ENCODE results near the gene IZUMO1R.

IZUMO1R gene

DNA sequence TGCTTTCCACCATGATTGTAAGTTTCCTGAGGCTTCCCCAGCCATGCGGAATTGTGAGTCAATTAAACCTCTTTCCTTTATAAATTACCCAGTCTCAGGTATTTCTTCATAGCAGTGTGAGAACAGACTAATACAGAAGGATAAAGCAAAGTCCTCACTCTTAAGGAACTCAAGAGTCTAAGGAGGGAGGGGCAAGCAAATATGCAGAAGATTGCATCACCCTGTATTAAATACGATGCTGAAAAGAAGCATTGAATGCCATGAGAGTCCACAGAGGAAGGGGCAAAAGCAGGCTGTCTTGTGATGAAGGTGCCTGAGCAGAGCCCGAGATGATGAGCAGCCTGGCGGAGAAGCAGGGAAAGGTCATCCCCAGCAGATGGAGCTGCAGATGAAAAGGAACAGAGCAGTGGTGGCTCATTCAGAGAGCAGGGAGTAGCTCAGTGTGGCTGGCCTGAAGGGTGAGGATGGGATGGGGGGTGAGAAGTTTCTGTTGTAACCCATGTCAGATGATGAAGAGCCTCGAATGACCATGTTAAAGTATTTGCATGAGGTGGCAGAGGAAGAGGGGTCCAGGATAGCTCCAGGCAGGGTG, 6.3 kb upstream of the IZUMO1R start:
- Histone ChIP-seq H3K9ac (ENCODE audit: low read length) (no peak overlapping the region), H3F3A (ENCODE audit: insufficient read depth, low read length) (no peaks in the 10 kb centered on the region), H3K9me2 (ENCODE audit: low read depth, low read length) (no peaks in the 10 kb centered on the region), H3K4me2 (ENCODE audit: low read length) (no peak overlapping the region), H3K27ac (ENCODE audit: low read depth, low read length, poor library complexity, severe bottlenecking) (no peak overlapping the region), H3K9me3 (ENCODE audit: low read length) (no peaks in the 10 kb centered on the region), H3K36me3 (ENCODE audit: insufficient read depth, low read length) (no peaks in the 10 kb centered on the region), H3K4me3 (ENCODE audit: low read depth, low read length, poor library complexity, severe bottlenecking) (no peak overlapping the region), H2AFZ (ENCODE audit: low read length) (no peak overlapping the region), H3K27me3 (ENCODE audit: insufficient read depth, low read length) (no peaks in the 10 kb centered on the region), H3K79me2 (ENCODE audit: insufficient read depth, low read length) (no peaks in the 10 kb centered on the region), H4K20me1 (ENCODE audit: insufficient read depth, low read length) (no peaks in the 10 kb centered on the region), H3K4me1 (ENCODE audit: insufficient read depth, low read length, severe bottlenecking) (no peaks in the 10 kb centered on the region)
- TF ChIP-seq EZH2 (IDR thresholded peaks at IDR 0.05; ENCODE audit: borderline replicate concordance, low read length) = no peak
- TF ChIP-seq, protein P1, sequence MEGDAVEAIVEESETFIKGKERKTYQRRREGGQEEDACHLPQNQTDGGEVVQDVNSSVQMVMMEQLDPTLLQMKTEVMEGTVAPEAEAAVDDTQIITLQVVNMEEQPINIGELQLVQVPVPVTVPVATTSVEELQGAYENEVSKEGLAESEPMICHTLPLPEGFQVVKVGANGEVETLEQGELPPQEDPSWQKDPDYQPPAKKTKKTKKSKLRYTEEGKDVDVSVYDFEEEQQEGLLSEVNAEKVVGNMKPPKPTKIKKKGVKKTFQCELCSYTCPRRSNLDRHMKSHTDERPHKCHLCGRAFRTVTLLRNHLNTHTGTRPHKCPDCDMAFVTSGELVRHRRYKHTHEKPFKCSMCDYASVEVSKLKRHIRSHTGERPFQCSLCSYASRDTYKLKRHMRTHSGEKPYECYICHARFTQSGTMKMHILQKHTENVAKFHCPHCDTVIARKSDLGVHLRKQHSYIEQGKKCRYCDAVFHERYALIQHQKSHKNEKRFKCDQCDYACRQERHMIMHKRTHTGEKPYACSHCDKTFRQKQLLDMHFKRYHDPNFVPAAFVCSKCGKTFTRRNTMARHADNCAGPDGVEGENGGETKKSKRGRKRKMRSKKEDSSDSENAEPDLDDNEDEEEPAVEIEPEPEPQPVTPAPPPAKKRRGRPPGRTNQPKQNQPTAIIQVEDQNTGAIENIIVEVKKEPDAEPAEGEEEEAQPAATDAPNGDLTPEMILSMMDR (IDR thresholded peaks at IDR 0.05; ENCODE audit: low read length) = no peak

DNA sequence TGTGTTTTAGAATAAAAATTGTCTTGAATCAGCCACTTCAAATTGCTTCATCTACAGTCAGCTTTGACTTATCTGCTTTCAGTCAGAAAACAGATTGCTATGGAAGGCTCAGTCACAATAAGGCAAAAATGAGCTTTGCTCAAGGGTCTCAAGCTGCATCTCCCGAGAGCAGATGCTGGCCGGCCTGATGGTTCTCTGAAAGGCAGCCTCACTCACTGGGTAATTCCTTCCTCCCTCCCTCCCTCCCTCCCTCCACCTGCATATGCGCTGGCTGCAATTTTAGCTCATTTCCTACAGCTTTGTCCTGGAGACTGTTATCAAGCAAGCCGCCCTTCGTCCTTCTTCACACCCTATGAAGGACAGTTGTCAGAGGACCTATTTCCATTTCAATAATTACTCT, 1.6 kb upstream of the IZUMO1R start:
- H2AFZ ChIP-seq (ENCODE audit: low read length) = no peak overlapping the region
- H3K27me3 ChIP-seq (ENCODE audit: insufficient read depth, low read length) = no peaks in the 10 kb centered on the region
- no peak for TF ChIP-seq EZH2 (IDR thresholded peaks at IDR 0.05; ENCODE audit: borderline replicate concordance, low read length)
- TF ChIP-seq, protein P1 (IDR thresholded peaks at IDR 0.05; ENCODE audit: low read length) = no peak
- no peaks in the 10 kb centered on the region for H4K20me1 ChIP-seq (ENCODE audit: insufficient read depth, low read length)
- H3K9me2 ChIP-seq (ENCODE audit: low read depth, low read length) = no peaks in the 10 kb centered on the region
- no peak overlapping the region for H3K4me2 ChIP-seq (ENCODE audit: low read length)
- no peak overlapping the region for H3K9ac ChIP-seq (ENCODE audit: low read length)
- H3K79me2 ChIP-seq (ENCODE audit: insufficient read depth, low read length) = no peaks in the 10 kb centered on the region
- H3K36me3 ChIP-seq (ENCODE audit: insufficient read depth, low read length) = no peaks in the 10 kb centered on the region
- no peaks in the 10 kb centered on the region for H3K4me1 ChIP-seq (ENCODE audit: insufficient read depth, low read length, severe bottlenecking)
- no peaks in the 10 kb centered on the region for H3K9me3 ChIP-seq (ENCODE audit: low read length)
- no peak overlapping the region for H3K27ac ChIP-seq (ENCODE audit: low read depth, low read length, poor library complexity, severe bottlenecking)
- no peaks in the 10 kb centered on the region for H3F3A ChIP-seq (ENCODE audit: insufficient read depth, low read length)
- H3K4me3 ChIP-seq (ENCODE audit: low read depth, low read length, poor library complexity, severe bottlenecking) = no peak overlapping the region

DNA sequence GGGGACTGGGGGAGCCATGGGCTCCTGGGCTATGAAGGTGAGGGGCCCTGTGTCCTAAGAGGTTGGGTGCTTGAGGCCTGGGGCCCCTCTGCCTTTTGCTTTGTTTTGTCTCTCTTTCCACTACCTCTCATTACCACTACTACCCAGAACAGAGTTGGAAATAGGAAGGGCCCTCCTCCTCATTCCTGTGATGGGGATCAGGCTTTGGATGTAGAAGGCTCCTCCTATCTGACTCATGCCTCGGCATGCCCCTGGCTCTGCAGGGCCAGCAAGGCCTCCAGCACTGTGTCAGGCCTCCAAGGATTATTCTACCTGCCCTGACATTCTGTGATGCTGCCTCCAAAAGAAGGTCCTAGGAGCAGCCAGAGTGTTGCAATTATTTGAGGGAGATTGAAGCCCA, 766 bp downstream of the IZUMO1R start:
- no peaks in the 10 kb centered on the region for H3K79me2 ChIP-seq (ENCODE audit: insufficient read depth, low read length)

More for the DNA sequence above, 766 bp downstream of the IZUMO1R start:
- Histone ChIP-seq H3F3A (ENCODE audit: insufficient read depth, low read length) (no peaks in the 10 kb centered on the region), H3K9me2 (ENCODE audit: low read depth, low read length) (no peaks in the 10 kb centered on the region), H3K27ac (ENCODE audit: low read depth, low read length, poor library complexity, severe bottlenecking) (no peak overlapping the region), H3K4me1 (ENCODE audit: insufficient read depth, low read length, severe bottlenecking) (no peaks in the 10 kb centered on the region), H2AFZ (ENCODE audit: low read length) (no peak overlapping the region), H3K4me2 (ENCODE audit: low read length) (no peak overlapping the region), H3K9ac (ENCODE audit: low read length) (no peak overlapping the region), H3K36me3 (ENCODE audit: insufficient read depth, low read length) (no peaks in the 10 kb centered on the region), H3K27me3 (ENCODE audit: insufficient read depth, low read length) (no peaks in the 10 kb centered on the region), H4K20me1 (ENCODE audit: insufficient read depth, low read length) (no peaks in the 10 kb centered on the region), H3K9me3 (ENCODE audit: low read length) (no peaks in the 10 kb centered on the region), H3K4me3 (ENCODE audit: low read depth, low read length, poor library complexity, severe bottlenecking) (no peak overlapping the region)
- no peak for TF ChIP-seq EZH2 (IDR thresholded peaks at IDR 0.05; ENCODE audit: borderline replicate concordance, low read length)
- TF ChIP-seq, protein P1 (IDR thresholded peaks at IDR 0.05; ENCODE audit: low read length) = no peak

Measured in OCI-LY1 (cell line).